Hematopoietic multipotent progenitor cell treated with erythropoietin and hydrocortisone succinate and interleukin-3 and kit ligand, for 4 days (in vitro differentiated cells): ENCODE results near the gene CYP2B6.
"Not testable (repeated sequence)": the region's sequence is repeated elsewhere in the genome, so short reads cannot be mapped to it uniquely, and the experiment has no call there.

Source experiments
- DNase-seq: peaks from one replicate; pipeline ENCODE4 v3.0.0-alpha.2; 2015

The CYP2B6 gene

DNA sequence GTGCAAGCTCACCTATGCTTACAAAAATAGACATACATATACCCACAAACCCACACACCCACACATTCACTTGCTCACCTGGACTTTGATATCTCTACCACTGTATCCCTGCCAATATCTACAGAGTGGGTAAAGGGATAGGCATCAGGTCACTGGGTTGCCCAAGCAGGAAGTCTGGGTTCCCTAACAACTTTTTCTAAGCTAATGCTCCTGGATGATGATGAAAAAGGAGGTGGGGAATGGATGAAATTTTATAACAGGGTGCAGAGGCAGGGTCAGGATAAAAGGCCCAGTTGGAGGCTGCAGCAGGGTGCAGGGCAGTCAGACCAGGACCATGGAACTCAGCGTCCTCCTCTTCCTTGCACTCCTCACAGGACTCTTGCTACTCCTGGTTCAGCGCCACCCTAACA lies at the start of gene CYP2B6:
TSS of gene CYP2B6 (plus strand) at position 311 of the 410 bp plus-strand sequence. CDS start at position 335, 24 bp downstream.
- DNase-seq, result no peak

DNA sequence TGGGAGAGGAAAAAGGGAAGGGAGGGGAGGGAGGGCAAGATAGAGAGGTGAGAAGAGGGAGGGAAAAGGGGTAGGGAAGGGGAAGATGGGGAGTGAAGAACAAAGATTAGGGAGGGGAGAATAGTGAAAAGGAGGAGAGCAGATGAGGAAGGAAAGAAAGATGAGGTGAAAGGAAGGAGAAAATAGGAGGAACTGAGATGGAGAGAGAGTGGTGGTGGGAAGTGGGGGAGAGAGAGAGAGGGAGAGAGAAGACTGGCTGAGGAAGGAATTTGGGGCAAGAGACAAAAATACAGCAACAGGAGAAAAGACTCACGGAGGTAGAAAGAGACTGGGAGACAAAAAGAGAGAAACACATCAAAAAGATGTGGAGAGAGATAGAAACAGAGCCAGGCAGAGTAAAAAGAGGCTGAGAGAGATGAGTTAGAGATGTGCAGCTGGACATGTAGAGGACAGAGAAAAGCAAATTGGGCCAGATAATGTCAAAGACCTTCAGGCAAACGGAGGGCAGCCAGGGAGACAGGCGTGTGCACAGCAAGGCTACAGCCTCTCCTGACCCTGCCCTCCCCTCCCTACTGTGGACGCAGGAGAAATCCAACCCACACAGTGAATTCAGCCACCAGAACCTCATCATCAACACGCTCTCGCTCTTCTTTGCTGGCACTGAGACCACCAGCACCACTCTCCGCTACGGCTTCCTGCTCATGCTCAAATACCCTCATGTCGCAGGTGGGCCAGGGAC lies 49.4 kb upstream of the CYP2B6 start:
- no peak for DNase-seq

DNA sequence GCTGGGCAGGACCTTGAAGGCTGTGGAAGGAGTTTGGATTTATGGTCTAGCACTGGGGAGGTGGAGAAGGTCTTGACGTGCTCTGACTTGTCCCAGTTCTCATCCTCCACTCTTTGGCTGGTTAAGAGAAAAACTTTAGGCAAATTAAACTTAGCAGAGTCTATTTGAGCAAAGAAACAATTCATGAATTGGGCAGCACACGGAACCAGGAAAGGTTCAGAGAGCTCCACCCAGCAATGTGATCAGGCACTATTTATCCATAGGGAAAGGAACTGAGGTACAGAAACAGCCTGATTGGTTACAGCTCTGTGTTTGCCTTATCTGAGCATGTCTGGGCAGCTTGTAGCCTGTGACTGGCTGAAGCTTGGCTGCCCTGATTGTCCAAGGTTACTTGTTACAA lies 45.4 kb upstream of the CYP2B6 start:
- no peak for DNase-seq

DNA sequence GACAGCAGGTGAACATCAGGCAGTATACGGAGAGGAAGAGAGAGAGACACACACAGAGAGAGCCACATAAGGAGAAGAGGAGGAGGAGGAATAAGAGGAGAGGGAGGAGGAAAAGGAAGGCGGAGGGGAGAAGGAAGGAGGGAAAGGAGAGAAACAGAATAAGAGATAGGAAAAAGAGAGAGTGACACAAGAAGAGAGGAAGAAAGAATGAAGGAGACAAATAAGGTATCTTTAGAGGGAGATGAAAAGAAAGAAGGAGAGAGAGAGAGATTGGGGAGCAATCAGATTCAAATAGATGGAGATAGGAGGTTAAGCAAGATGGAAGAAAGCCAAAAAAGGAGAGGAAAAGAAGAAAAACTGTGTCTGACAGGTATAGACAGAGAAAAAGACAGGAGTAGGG lies 44.0 kb upstream of the CYP2B6 start:
- no peak for DNase-seq

DNA sequence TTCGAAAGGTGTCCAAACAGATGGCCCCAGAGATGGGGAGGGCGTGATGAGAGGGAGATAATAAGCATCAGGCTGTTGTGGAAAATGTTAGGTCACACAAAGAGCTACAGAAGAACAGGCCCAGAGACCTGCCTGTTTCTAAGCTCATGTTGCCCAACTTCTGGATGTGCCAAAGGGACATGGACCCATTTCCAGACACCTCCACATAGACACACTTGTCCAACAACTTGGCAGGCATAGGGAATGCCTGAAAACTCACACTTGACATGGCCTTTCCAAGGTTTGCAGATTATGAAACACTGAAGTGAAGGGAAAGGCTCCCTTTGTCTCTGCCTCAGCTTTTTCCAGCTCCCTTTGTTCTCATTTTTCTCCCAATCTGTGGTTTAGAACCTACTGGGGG lies 43.5 kb upstream of the CYP2B6 start:
- no peak for DNase-seq

DNA sequence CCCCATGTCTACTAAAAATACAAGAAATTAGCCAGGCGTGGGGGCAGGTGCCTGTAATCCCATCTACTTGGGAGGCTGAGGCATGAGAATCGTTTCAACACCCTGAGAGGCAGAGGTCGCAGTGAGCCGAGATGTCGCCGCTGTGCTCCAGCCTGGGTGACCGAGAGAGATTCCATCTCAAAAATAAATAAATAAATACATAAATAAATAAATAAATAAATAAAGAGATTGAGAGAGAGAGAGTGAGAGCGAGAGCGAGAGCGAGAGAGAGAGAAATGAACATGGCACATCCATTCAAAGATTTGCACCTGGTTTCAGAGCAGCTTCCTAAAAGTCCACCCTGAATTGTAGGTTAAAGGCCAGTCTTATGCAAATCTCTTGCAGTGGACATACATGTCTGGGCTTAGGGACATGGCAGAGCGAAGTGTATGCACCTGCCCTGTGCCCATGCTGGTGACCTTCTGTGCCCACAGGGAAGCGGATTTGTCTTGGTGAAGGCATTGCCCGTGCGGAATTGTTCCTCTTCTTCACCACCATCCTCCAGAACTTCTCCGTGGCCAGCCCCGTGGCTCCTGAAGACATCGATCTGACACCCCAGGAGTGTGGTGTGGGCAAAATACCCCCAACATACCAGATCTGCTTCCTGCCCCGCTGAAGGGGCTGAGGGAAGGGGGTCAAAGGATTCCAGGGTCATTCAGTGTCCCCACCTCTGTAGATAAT lies 42.3 kb upstream of the CYP2B6 start:
- DNase-seq, result no peak

DNA sequence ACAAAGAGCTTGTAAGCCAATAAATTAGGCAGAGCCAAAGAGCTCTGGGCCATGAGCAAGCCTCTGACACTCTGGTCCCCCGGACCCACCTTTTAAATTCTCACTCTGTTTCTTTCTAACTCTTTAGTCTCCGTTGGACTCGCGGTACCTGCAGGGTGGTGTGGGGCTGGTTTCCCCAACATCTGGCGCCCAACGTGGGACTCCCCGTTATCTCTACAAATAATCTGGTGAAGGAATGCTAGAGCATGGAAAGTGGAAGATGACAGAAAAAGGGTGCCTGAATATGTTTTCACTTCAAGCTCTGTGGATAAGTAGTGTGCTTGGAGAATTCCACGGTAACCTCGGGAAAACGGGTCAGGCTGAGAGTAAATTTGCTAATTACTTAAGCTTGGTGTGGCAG lies 36.5 kb upstream of the CYP2B6 start:
- DNase-seq, result no peak

DNA sequence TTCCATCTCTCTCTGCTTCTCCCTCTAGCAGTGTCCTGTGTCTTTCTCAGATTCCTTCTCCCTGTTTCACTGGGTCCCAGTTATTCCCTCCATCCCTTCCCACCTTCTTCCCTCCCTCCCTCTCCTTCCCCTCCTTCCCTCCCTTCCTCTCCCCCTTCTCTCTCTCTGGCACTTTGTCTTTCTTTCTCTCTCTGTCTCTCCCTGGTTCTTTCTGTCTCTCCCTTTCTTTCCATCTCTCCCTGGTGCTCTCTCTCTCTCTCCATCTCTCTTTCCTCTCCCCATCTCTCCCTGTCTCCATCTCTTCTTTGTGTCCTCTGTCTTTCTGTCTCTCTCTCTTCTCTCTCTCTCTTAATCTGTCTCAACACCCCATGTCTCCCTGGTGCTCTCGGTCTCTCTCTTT lies 31.7 kb upstream of the CYP2B6 start:
- no peak for DNase-seq

DNA sequence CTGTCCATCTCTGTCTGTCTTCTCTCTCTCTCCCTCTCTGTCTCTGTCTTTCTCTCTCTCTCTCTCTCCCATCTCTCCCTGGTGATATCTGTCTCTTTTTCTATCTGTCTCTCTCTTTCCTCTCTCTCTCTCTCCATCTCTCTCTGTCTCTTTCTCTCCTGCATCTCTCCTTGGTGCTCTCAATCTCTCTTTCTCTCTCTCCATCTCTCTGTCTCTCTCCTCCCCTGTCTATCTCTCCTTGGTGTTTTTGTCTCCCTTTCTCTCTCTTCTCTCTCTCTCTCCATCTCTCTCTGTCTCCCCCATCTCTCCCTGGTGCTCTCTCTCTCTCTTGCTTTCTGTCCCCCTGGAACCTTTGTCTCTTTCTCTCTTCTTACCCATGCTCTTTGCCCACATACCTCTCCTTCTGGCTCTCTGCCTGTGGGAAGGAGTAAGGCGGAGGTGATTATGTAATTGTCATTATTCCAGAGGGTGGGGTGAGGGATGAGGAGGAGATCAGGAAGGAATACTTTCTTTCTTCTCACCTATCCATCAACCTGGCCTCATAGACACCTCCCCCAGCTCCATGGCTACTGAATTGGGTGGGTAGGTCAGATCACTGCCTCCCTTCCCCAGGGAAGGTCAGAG lies 30.9 kb upstream of the CYP2B6 start:
- DNase-seq, result no peak

DNA sequence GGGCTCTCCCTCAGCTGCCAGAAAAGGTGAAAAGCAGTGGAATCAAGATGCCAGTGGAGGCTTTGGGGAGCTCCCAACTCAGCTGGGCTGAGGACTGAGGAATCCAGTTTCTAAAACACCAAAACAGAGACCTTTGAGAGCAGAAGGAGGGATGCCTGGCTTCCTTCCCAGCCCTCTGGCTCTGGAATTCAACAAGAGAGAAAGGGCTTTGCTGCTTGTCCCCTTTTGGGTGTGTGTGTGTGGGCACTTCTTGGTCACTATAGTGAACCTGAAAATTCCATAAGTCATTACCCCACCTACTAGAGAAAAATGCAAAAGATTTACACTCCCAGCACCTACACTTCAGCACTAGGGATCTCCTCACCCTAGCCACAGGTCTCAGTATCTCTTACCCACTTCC lies 30.3 kb upstream of the CYP2B6 start:
- DNase-seq, result no peak

DNA sequence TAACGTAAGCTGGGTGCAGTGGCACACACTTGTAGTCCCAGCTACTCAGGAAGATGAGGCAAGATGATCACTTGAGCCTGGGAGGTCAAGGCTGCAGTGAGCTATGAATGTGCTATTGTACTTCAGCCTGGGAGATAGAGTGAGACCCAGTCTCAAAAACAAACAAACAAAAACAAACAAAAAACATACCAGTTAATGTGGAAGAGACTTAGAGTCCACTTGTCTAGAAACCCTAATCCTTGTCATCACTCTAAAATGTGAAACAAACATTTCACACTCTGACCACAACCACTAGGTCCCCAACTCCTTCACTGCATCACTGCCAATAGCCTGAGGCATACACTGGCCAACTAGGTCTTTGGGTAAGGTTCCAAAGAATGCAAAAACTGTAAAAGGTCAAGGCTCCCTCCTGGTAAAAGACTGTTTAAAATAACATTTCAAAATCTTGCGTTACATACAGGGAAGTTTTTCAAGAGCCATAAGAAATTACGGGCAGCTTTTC lies 28.6 kb upstream of the CYP2B6 start:
- no peak for DNase-seq

DNA sequence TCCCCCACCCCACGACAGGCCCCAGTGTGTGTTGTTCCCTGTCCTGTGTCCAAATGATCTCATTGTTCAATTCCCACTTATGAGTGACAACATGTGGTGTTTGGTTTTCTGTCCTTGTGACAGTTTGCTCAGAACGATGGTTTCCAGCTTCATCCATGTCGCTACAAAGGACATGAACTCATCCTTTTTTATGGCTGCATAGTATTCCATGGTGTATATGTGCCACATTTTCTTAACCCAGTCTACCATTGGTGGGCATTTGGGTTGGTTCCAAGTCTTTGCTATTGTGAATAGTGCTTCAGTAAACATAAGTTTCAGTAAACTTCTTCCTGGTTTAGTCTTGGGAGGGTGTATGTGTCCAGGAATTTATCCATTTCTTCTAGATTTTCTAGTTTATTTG lies 26.7 kb upstream of the CYP2B6 start:
- not testable (repeated sequence) for DNase-seq

DNA sequence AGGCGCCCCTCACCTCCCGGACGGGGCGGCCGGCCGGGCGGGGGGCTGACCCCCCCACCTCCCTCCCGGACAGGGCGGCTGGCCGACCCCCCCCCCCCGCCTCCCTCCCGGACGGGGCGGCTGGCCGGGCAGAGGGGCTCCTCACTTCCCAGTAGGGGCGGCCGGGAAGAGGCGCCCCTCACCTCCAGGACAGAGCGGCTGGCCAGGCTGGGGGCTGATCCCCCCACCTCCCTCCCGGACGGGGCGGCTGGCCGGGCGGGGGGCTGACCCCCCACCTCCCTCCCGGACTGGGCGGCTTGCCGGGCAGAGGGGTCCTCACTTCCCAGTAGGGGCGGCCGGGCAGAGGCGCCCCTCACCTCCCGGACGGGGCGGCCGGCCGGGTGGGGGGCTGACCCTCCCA lies 25.7 kb upstream of the CYP2B6 start:
- DNase-seq, result not testable (repeated sequence)

DNA sequence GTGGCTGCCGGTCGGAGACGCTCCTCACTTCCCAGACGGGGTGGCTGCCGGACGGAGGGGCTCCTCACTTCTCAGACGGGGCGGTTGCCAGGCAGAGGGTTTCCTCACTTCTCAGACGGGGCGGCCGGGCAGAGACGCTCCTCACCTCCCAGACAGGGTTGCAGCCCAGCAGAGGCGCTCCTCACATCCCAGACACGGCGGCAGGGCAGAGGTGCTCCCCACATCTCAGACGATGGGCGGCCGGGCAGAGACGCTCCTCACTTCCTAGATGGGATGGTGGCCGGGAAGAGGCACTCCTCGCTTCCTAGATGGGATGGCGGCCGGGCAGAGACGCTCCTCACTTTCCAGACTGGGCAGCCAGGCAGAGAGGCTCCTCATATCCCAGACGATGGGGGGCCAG lies 24.5 kb upstream of the CYP2B6 start:
- DNase-seq, result not testable (repeated sequence)

DNA sequence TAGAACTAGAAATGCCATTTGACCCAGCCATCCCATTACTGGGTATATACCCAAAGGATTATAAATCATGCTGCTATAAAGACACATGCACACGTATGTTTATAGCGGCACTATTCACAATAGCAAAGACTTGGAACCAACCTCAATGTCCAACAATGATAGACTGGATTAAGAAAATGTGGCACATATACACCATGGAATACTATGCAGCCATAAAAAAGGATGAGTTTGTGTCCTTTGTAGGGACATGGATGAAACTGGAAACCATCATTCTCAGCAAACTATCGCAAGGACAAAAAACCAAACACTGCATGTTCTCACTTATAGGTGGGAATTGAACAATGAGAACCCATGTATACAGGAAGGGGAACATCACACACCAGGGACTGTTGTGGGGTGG lies 23.0 kb upstream of the CYP2B6 start:
- not testable (repeated sequence) for DNase-seq

DNA sequence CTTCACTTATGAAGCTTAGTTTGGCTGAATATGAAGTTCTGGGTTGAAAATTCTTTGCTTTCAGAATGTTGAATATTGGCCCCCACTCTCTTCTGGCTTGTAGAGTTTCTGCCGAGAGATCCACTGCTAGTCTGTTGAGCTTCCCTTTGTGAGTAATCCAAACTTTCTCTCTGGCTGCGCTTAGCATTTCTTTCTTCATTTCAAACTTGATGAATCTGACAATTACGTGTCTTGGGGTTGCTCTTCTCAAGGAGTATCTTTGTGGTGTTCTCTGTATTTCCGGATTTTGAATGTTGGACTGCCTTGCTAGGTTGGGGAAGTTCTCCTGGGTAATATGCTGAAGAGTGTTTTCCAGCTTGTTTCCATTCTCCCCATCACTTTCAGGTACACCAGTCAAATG lies 21.4 kb upstream of the CYP2B6 start:
- DNase-seq, result not testable (repeated sequence)

DNA sequence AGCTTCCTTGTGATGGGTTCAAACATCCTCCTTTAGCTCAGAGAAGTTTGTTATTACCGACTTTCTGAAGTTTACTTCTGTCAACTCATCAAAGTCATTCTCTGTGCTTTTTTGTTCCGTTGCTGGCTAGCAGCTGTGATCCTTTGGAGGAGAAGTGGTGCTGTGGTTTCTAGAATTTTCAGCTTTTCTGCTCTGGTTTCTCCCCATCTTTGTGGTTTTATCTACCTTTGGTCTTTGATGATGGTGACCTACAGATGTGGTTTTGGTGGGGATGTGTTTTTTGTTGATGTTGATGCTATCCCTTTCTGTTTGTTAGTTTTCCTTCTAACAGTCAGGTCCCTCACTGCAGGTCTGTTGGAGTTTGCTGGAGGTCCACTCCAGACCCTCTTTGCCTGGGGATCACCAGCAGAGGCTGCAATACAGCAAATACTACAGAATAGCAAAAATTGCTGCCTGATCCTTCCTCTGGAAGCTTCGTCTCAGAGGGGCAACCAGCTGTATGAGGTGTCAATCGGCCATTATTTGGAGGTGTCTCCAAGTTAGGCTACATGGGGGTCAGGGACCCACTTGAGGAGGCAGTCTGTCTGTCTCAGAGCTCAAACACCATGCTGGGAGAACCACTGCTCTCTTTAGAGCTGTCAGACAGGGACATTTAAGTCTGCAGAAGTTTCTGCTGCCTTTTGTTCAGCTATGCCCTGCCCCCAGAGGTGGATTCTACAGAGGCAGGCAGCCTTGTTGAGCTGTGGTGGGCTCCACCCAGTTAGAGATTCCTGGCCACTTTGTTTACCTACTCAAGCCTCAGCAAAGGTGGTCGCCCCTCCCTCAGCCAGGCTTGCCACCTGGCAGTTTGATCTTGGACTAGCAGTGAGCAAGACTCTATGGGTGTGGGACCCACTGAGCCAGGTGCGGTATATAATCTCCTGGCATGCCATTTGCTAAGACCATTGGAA lies 20.4 kb upstream of the CYP2B6 start:
- DNase-seq, result not testable (repeated sequence)

DNA sequence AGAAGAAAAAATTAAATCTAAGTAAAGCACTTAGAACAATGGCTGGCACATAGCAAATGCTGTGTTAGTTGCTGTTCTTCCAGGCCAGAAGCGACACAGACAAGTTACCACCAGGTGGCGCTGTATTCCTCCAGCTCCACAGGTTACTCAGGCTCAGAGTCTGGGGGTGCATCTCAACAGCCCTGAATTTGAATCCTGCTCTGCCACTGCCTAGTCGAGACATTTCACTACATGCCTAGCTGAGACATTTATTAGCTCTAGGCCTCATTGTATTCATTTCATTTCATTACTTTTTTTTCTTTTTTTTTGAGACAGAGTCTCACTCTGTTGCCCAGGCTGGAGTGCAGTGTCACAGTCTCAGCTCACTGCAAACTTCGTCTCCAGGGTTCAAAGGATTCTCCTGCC lies 16.4 kb upstream of the CYP2B6 start:
- peak; percentile 88 for DNase-seq

DNA sequence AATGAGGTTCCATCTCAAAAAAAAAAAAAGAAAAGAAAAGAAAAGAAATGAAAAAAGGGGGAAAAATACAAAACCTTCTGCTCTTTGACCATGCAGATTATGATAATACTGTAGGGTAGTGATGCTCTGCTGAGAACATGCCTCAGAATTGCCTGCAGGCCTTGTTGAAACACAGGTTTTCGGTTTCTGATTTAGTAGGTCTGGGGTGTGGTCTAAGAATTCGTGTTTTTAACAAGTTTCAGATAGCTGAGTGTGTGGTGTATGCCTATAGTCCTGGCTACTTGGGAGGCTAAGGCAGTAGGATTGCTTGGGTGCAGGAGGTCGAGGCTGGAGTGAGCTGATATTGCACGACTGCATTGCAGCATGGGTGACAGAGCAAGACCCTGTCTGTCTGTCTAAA lies 14.9 kb upstream of the CYP2B6 start:
- DNase-seq, result no peak

DNA sequence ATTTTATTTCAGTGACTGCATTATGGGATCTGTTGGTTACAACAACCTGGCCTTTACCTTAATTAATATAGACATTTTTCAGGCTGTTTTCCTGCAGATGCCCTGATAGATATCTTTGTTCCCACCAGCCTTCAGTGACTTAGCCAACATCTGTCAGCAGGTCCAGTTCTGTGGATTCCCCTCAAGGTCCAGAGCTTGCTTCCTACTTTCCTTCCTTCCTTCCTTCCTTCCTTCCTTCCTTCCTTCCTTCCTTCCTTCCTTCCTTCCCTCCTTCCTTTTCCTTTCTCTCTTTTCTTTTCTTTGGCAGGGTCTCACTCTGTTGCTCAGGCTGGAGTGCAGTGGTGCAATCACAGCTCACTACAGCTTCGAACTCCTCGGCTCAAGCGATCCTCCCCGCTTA lies 14.4 kb upstream of the CYP2B6 start:
- DNase-seq, result no peak

DNA sequence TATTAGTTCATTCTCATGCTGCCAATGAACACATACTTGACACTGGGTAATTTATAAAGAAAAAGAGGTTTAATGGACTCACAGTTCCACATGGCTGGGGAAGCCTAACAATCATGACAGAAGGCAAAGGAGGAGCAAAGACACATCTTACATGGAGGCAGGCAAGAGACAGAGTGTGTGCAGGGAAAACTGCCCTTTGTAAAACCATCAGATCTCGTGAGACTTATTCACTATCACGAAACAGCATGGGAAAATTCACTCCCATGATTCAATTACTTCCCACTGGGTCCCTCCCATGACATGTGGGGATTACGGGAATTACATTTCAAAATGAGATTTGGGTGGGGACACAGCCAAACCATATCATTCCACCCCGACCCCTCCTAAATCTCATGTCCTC lies 11.3 kb upstream of the CYP2B6 start:
- not testable (repeated sequence) for DNase-seq

DNA sequence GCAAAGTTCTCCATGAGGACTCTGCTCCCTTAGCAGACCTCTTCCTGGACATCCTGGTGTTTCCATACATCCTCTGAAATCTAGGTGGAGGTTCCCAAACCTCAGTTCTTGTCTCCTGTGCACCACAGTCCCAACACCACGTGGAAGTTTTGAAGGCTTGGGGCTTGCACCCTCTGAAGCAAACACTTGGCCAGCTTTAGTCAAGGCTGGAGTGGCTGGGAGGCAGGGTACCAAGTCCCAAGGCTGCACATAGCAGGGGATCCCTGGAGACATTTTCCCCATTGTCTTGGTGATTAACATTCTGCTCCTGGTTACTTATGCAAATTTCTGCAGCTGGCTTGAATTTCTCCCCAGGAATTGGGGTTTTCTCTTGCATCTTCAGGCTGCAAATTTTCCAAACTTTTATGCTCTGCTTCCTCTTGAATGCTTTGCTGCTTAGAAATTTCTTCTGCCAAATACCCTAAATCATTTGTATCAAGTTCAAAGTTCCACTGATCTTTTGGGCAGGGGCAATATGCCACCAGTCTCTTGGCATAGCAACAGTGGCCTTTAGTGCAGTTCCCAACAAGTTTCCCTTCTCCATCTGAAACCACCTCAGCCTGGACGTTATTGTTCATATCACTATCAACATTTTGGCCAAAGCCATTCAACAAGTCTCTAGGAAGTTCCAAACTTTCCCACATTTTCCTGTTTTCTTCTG lies 10.2 kb upstream of the CYP2B6 start:
- DNase-seq, result not testable (repeated sequence)
